Neutrophil (primary cell): ENCODE data around the gene HEATR3.

ENCODE experiments used
- H3K27ac ChIP-seq: fragments of 200-600 bp; sonication (generic); 2 replicates; pipeline ENCODE4 v1.5.1; 2016; ENCODE audit warnings: mild to moderate bottlenecking, moderate library complexity
- H3K27me3 ChIP-seq: fragments of 200-600 bp; sonication (generic); 2 replicates; pipeline ENCODE4 v1.6.0; 2016; ENCODE audit warnings: mild to moderate bottlenecking
- H3K36me3 ChIP-seq: fragments of 200-600 bp; sonication (generic); 2 replicates; pipeline ENCODE4 v1.5.1; 2017
- H3K4me1 ChIP-seq, 2 experiments: fragments of 200-600 bp in 1 of 2; sonication (generic) in 1 of 2; 1 replicate in 1 of 2; 2 replicates in 1 of 2; pipeline versions ENCODE4 v1.5.1 to v1.6.1; 2013 to 2016; ENCODE audit warnings: low read depth in 1 of 2, low read length in 1 of 2, mild to moderate bottlenecking in 1 of 2, moderate library complexity in 1 of 2; ENCODE audit not compliant: control insufficient read depth in 1 of 2, insufficient read depth in 1 of 2
- H3K4me3 ChIP-seq, 2 experiments: fragments of 200-600 bp in 1 of 2; sonication (generic) in 1 of 2; 1 replicate in 1 of 2; 2 replicates in 1 of 2; pipeline ENCODE4 v1.5.1; 2013 to 2016; ENCODE audit warnings: low read depth in 1 of 2, low read length in 1 of 2, mild to moderate bottlenecking in 1 of 2, moderate library complexity in 1 of 2
- H3K9me3 ChIP-seq: fragments of 200-600 bp; sonication (generic); 2 replicates; pipeline ENCODE4 v1.5.1; 2016
- CTCF ChIP-seq: fragments of 200-600 bp; sonication (generic); IDR thresholded peaks from 2 replicates; pipeline ENCODE4 v1.5.1; 2016; ENCODE audit warnings: antibody characterized with exemption

HEATR3 gene

GRCh38 chr16:50024684-50025536 lies 40.9 kb upstream of the HEATR3 start, which contains the start of gene CNEP1R1:
Gene CNEP1R1, plus strand, starts transcription at chr16:50025225. Its CDS starts 91 bp downstream, at chr16:50025316.
- no peaks in the 10 kb centered on the region for H3K9me3 ChIP-seq
- H3K36me3 ChIP-seq, result peaks cover 20% of the 10 kb centered on the region
- peak; percentile 100 for TF ChIP-seq CTCF
- peaks cover 21% of the 10 kb centered on the region in 2 experiments for H3K4me1 ChIP-seq
- peaks cover 6% of the 10 kb centered on the region for H3K27me3 ChIP-seq
- H3K4me3 ChIP-seq, result peak within 1 kb of the TSS; percentile 95
- H3K27ac ChIP-seq, result peak within 1 kb of the TSS; percentile 90

- no peak for TF ChIP-seq CTCF
- H3K9me3 ChIP-seq, result no peaks in the 10 kb centered on the region
- H3K36me3 ChIP-seq, result peaks cover 26% of the 10 kb centered on the region
- H3K27me3 ChIP-seq, result peaks cover 6% of the 10 kb centered on the region
- H3K27ac ChIP-seq, result peak overlapping the region; percentile 90
- peaks cover 21% of the 10 kb centered on the region in 2 experiments for H3K4me1 ChIP-seq
- H3K4me3 ChIP-seq, result peak overlapping the region; percentile 95
These were observed 40.2 kb upstream of the HEATR3 start for GRCh38 chr16:50025537-50025931.

- TF ChIP-seq CTCF, result no peak
- H3K4me3 ChIP-seq, result no peak overlapping the region
- no peaks in the 10 kb centered on the region for H3K27me3 ChIP-seq
These were observed 37.9 kb upstream of the HEATR3 start for GRCh38 chr16:50027829-50028228.

GRCh38 chr16:50035468-50035992 lies 30.2 kb upstream of the HEATR3 start:
- TF ChIP-seq CTCF, result no peak
- Histone ChIP-seq H3K36me3 (peaks cover 58% of the 10 kb centered on the region), H3K4me1 (peaks cover 38 to 40% of the 10 kb centered on the region in 2 experiments)

More at GRCh38 chr16:50027829-50028228, 37.9 kb upstream of the HEATR3 start:
- Histone ChIP-seq H3K27ac (no peak overlapping the region), H3K36me3 (peaks cover 48% of the 10 kb centered on the region), H3K9me3 (no peaks in the 10 kb centered on the region), H3K4me1 (peaks cover 21% of the 10 kb centered on the region in 2 experiments)

GRCh38 chr16:50036426-50036825 lies 29.3 kb upstream of the HEATR3 start:
- no peak overlapping the region for H3K4me3 ChIP-seq
- peaks cover 49% of the 10 kb centered on the region for H3K36me3 ChIP-seq
- peak overlapping the region; percentile 92 for H3K27ac ChIP-seq
- TF ChIP-seq CTCF, result no peak
- peaks cover 39 to 40% of the 10 kb centered on the region in 2 experiments for H3K4me1 ChIP-seq
- no peaks in the 10 kb centered on the region for H3K27me3 ChIP-seq
- H3K9me3 ChIP-seq, result no peaks in the 10 kb centered on the region

More at GRCh38 chr16:50035468-50035992, 30.2 kb upstream of the HEATR3 start:
- no peak overlapping the region for H3K4me3 ChIP-seq
- peak overlapping the region; percentile 19 for H3K27ac ChIP-seq
- no peaks in the 10 kb centered on the region for H3K9me3 ChIP-seq
- H3K27me3 ChIP-seq, result no peaks in the 10 kb centered on the region
